ENCODE results near the gene SLC8A1. TPM values are rescaled to one million over a fixed set of nuclear protein-coding genes. Genes with fewer than 3 reads are reported as not detected.

SLC8A1 gene
- total RNA-seq, 2 donors from 2014 or later: 0.66 to 7.8 TPM

- Histone ChIP-seq H3K36me3 (replicated peaks in 1 of 2; ENCODE audit: insufficient read depth in 1 of 2, low read depth in 2 of 2) (no peaks in the 10 kb centered on the region), H3K27ac (no peak overlapping the region), H3K27me3 (no peaks in the 10 kb centered on the region), H3K4me3 (no peak overlapping the region), H3K9me3 (no peaks in the 10 kb centered on the region), H3K4me1 (no peaks in the 10 kb centered on the region)
- DNase-seq: no peak
- 36 to 55% methylated on average over 2 of the region's 2 CpGs for WGBS, 2 donors
- no peak for ATAC-seq
- intact Hi-C loops (cut with DNase I): no loop called here
- TF ChIP-seq POLR2A (IDR thresholded peaks at IDR 0.05): no peak
- TF ChIP-seq, protein P1, sequence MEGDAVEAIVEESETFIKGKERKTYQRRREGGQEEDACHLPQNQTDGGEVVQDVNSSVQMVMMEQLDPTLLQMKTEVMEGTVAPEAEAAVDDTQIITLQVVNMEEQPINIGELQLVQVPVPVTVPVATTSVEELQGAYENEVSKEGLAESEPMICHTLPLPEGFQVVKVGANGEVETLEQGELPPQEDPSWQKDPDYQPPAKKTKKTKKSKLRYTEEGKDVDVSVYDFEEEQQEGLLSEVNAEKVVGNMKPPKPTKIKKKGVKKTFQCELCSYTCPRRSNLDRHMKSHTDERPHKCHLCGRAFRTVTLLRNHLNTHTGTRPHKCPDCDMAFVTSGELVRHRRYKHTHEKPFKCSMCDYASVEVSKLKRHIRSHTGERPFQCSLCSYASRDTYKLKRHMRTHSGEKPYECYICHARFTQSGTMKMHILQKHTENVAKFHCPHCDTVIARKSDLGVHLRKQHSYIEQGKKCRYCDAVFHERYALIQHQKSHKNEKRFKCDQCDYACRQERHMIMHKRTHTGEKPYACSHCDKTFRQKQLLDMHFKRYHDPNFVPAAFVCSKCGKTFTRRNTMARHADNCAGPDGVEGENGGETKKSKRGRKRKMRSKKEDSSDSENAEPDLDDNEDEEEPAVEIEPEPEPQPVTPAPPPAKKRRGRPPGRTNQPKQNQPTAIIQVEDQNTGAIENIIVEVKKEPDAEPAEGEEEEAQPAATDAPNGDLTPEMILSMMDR (IDR thresholded peaks at IDR 0.05): no peak
Observed at GRCh38 chr2:40287195-40287594, 164.7 kb downstream of the SLC8A1 start.

DNA sequence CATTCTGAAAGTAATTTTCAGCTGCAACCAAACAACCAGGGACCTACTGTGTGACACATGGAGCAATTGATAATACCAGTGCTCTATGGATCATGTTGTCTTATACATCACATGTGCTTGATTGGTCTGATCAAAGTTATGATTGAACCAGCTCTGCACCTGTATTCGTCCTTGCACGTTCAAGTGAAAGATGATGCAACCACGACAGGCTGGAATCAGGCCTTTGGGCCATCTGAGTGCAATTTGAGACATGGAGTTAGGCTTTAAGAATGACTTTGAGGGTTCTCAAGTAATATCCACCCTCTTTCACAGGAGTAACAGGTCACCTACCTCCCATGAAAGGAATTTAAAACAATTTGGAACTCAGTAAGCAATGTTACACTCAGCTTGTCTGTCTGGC lies 165.2 kb downstream of the SLC8A1 start:
- no peak for ATAC-seq
- TF ChIP-seq, protein P1 (IDR thresholded peaks at IDR 0.05): no peak
- TF ChIP-seq POLR2A (IDR thresholded peaks at IDR 0.05): no peak
- no peak overlapping the region for H3K27ac ChIP-seq
- no peak for DNase-seq
- no peaks in the 10 kb centered on the region for H3K36me3 ChIP-seq (replicated peaks in 1 of 2; ENCODE audit: insufficient read depth in 1 of 2, low read depth in 2 of 2)
- H3K4me1 ChIP-seq: no peaks in the 10 kb centered on the region
- no peaks in the 10 kb centered on the region for H3K27me3 ChIP-seq
- WGBS, 2 donors: 60 to 67% methylated on average over 3 of the region's 3 CpGs
- no peaks in the 10 kb centered on the region for H3K9me3 ChIP-seq
- intact Hi-C loops (cut with DNase I): no loop called here
- H3K4me3 ChIP-seq: no peak overlapping the region

DNA sequence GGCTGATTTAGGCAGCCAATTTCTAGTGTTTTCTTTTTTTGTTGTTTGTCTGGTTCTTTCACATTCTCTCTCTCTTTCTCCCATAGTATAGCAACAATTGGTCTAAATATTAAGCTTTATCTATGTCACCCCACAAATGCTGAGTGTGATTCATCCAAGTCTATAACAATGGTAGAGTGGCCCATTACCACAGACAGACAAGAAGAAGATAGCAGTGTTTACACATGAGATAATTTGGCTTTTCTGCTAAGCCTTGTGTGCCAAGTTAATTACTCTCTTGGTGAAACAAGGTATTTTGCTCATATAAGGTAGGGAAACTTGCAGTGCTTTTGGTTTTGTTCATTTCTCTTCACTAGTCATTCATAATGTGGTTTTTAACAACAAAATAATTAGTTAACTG lies 166.5 kb downstream of the SLC8A1 start:
- DNase-seq (no peak), ATAC-seq (no peak)
- intact Hi-C loops (cut with DNase I): no loop called here
- Histone ChIP-seq H3K4me1 (peaks cover 5% of the 10 kb centered on the region), H3K4me3 (no peak overlapping the region), H3K9me3 (no peaks in the 10 kb centered on the region), H3K27me3 (no peaks in the 10 kb centered on the region), H3K27ac (no peak overlapping the region), H3K36me3 (replicated peaks in 1 of 2; ENCODE audit: insufficient read depth in 1 of 2, low read depth in 2 of 2) (no peaks in the 10 kb centered on the region)
- TF ChIP-seq, protein P1 (IDR thresholded peaks at IDR 0.05): no peak
- TF ChIP-seq POLR2A (IDR thresholded peaks at IDR 0.05): no peak

DNA sequence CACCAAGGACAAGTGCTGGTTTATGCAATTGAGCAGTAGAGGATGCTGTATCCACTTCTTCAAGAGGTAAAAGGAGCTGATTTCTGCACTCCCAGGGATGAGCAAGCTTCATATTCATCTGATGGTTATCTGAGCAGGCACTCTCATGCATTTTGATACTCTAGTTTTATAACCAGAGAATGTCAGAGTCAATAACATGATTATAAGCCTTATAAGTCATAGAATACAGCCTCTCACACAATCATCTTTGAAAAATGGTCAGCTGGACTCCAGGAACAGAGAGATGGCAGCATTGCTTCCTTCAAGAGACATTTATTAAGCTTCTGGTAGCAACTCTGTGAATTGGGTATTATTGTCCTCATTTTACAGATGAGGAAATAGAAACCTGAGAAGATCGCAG lies 167.1 kb downstream of the SLC8A1 start:
- WGBS, 2 donors: 75 to 89% methylated on average over 1 of the region's 1 CpG
- intact Hi-C loops (cut with DNase I): no loop called here

More for the DNA sequence above, 167.1 kb downstream of the SLC8A1 start:
- ATAC-seq (no peak), DNase-seq (no peak)
- no peaks in the 10 kb centered on the region for H3K9me3 ChIP-seq
- TF ChIP-seq, protein P1 (IDR thresholded peaks at IDR 0.05): no peak
- no peaks in the 10 kb centered on the region for H3K36me3 ChIP-seq (replicated peaks in 1 of 2; ENCODE audit: insufficient read depth in 1 of 2, low read depth in 2 of 2)
- no peak overlapping the region for H3K4me3 ChIP-seq
- peaks cover 5% of the 10 kb centered on the region for H3K4me1 ChIP-seq
- H3K27ac ChIP-seq: no peak overlapping the region
- H3K27me3 ChIP-seq: no peaks in the 10 kb centered on the region
